Measurements from ENCODE around the gene CDH9.

The CDH9 gene, protein sequence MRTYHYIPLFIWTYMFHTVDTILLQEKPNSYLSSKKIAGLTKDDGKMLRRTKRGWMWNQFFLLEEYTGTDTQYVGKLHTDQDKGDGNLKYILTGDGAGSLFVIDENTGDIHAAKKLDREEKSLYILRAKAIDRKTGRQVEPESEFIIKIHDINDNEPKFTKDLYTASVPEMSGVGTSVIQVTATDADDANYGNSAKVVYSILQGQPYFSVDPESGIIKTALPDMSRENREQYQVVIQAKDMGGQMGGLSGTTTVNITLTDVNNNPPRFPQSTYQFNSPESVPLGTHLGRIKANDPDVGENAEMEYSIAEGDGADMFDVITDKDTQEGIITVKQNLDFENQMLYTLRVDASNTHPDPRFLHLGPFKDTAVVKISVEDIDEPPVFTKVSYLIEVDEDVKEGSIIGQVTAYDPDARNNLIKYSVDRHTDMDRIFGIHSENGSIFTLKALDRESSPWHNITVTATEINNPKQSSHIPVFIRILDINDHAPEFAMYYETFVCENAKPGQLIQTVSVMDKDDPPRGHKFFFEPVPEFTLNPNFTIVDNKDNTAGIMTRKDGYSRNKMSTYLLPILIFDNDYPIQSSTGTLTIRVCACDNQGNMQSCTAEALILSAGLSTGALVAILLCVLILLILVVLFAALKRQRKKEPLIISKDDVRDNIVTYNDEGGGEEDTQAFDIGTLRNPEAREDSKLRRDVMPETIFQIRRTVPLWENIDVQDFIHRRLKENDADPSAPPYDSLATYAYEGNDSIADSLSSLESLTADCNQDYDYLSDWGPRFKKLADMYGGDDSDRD

DNA sequence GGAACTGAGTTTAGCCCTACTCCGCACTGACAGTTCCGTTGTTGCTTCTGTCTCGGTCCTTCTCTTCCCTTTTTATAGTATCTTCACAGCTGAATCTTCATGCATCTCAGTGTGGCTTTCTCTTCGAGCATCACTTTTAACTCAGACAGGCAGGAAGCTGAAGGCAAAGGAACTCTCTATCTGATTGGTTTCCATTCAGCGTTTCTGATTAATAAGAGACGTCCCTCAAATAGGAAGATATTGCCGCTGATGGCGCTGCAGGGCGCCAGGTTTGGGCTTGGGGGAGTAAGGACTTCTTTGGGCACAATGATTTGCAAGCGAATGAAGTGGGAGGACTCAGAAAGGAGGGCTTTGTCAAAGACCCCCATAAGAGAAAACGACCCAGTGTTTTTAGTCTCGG lies at the start of gene CDH9:
Gene CDH9, minus strand, starts transcription at position 111 of the 400 bp plus-strand sequence. CDS start 50,253 bp downstream, outside the sequence.
- no peak for DNase-seq

DNA sequence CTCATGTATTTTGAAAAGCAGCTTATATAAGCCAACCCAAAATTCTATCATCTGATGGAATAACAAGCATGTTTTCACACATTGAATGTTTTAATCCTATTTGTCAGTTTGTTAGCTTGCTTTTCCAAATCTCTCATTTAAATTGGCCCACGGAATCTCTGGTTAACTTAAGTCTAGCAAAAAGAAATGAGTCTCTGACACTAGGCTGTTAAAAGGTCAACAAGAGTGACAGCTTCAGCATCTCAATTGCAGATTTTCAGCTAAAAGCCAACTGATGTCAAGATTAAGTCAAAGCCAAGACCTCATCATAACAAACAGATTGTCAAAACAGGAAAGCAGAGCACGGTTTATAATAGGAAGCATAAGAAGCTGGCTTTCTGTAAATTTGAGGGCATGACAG lies 49.4 kb upstream of the CDH9 start:
- no peak for DNase-seq

DNA sequence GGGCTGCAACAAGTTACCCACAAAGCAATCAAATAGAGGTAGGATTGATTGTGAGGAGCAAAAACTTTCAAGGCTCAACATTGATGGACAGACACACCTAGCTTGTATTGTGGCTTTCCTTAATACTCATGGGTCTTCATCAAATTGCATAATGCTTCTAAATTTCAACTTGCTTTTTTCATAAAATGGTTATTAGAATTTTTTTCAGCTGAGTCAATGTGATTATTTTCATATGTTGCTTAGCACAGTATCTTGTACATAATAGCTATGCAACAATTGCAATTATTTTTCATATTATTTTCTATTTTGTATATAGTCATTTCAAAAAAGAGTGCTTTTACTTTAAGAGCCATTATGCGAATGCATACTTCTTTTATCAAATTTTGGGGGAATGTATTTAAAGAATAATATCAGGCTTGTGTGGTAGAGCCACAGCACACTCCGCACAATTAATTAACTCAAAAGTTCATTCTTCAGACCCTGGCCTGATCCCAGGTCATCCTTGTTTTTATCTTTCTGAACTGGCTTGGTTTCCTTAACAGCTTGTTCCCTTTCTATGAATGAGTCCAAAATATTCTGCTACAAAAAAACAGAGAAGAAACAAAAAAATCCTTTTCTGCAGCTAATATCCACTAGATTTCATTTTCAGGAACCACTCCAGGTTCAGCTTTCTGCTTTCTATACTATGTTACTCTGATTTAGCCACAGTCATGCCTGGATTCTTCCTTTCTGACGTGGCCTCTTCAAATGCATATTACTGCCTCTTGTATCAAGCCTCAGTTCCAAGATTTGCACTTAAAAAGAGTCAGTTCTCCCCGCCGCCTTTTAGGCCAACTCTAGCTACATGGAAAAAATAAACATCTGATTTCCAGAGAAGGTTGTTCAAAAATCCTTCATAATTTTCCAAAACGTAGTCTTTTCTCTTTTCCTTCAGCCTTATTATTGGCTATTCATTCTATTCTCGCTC lies 45.3 kb upstream of the CDH9 start:
- DNase-seq = no peak

DNA sequence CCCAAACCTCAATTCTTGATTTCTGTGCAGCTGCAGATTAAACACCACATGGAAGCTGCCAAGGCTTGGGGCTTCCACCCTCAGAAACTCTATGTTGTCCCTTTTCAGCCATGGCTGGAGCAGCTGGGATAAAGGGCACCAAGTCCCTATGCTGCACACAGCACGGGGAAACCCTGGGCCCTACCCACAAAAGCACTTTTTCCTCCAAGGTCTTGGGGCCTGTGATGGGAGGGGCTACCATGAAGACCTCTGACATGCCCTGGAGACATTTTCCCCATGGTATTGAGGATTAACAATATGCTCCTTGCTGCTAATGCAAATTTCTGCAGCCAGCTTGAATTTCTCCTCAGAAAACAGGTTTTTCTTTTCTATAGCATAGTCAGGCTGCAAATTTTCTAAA lies 41.8 kb upstream of the CDH9 start:
- DNase-seq = no peak

DNA sequence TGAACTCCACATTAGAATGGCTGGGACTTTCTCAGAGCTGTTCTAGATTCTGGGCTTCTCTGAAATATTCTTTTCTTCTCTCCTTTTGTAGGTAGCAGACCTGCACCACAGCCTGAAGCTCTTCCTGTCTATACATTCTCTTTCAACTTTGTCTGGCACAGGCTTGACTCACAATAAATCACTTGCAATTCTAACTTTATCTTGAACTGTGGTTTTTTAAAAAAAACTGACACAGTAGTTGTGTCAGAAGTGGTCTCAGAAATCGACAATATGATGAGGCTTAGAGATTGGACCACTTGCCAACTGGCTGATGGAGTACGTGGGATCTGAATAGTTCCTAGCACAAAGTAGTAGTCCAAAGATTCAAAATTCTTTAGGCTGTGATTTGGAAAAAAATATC lies 24.1 kb upstream of the CDH9 start:
- DNase-seq = no peak

DNA sequence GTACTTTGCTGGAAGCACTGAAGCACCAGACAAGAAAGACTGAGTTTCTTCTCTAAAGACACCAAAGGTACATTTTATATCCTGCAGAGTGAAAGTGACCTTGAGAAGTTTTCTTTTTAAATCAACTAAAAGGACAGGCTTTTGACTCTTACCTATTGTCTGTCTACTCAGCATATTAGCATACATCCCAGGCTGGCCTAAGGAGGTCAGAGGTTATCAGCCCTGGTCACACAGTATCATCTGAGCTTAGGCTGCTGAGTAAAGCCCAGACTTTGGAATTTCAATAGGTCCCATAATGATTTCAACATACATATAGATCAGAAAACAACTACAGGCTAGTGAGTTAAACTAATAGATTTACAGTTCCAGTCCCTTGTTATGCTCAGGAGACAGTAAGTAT lies 10.1 kb upstream of the CDH9 start:
- DNase-seq = no peak

DNA sequence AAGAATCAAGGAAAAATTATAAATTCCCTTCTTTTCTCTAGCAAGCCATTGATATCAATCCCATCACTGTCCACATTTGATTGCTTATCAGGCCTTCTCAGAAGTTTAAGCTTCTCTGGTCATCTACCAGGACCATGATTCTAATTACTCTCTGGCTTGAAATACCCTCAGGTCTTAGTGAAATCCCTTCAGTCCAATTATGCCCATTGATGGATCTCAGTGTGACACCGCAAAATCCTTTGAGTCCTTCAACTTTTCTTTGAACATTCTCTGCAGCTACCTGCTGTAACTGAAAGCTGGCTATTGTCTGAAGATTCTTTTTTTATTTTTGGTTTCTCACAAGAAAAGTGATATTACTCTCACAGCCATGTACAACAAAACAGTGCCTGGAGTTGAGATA lies 3.0 kb upstream of the CDH9 start:
- no peak for DNase-seq

DNA sequence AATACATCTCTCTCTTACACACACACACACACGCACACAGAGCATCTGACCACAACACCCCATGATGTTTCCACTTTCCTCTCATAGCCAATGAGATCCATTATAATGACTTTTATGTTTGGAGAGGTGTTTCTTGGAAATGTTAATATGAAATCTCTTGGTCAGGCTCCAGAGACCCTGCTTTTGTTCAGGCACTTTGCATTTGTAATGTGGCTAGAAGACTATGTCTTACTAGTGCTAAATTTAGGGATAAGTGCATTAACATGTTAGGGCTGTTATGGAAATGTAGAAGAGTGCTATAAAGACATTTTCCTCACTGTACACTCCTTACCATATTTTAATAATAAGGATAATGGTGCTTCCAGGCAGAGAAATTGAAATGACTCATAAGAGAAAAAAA lies 3.8 kb downstream of the CDH9 start:
- DNase-seq = no peak

DNA sequence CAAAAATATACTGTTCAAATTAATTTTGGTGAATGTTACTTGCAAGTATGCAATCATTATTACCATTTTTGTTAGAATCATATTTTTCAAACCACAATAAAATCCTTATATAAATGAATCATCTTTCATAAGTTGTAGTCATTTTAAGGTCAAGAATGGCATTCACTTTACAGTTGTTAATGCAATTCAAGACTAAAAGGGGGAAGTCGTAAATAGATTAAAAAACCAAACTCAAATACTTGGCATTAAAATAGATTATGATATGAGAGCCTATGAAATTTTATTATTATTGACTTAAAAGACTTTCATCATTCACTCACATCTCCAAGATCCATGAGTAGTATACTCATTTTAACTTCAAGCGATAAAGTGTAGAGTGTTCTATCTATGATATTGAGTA lies 11.6 kb downstream of the CDH9 start:
- DNase-seq = no peak

DNA sequence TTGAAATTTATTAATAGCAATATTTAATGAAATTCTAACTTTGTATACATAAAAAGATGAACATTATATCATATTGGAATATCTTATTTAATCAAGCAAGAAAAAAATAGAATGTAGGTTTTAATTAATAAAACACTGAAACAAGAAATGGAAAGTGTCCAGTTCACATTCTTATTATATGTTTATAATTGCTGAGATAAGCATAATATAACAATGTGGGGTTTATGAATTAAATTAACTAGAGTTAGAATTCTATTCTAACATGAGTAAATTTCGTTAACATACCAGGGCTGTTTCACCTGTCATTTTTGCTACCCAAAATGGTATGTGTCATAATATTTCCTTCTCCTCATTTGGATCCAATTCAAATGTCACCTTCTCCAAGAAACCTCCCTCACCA lies 12.3 kb downstream of the CDH9 start:
- DNase-seq = no peak

DNA sequence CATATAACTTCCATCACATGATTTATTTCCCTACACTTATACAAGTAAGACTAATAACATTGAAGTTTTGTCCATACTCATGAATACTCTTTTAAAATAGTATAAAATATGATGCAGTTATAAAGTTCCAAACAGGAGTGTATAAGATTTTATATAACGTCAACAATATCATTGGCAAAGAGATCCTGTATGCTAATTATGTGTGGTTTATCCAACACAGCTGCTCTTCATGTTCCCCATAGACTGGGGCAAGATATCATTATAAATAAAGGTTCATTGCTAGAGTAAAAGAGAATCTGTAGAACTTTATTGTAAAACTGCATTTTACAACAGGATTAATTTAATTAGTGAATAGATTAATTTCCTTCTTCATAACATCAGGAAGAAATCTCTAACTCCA lies 16.9 kb downstream of the CDH9 start:
- DNase-seq = no peak

DNA sequence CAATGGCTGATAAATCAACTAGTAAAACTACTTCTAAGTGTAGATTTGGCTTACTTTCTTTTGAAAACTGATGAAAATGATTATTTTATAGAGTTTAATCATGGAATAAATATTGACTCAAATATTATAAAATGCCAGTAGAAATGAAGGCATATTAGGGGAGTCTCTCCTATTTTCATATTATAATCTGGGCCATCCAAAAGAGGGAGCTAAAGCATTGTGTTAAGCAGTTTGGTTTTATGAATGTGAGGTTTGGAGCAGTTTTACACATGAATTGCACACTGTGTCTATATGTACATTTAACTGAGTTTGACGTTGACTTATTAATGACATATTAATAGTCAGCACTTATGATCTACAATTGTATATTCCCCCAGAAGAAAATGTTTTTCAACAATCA lies 17.4 kb downstream of the CDH9 start:
- DNase-seq = no peak

DNA sequence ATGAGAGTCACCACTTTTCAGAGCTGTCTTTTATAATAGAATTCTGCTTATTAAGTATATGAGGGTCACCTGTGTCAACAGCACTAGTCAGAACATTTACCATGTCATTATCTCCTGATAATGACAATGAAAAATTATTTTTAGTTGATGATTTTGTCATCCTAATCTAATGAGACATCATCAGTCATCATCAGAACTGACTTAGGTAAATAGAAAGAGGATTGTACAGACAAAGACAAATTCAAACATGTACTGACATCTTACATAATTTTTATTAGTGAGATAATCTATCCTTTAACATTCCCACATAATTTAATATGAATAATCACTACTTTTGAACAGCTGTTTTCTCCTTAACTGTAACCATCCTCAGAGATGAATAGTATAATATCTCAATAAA lies 22.6 kb downstream of the CDH9 start:
- no peak for DNase-seq

DNA sequence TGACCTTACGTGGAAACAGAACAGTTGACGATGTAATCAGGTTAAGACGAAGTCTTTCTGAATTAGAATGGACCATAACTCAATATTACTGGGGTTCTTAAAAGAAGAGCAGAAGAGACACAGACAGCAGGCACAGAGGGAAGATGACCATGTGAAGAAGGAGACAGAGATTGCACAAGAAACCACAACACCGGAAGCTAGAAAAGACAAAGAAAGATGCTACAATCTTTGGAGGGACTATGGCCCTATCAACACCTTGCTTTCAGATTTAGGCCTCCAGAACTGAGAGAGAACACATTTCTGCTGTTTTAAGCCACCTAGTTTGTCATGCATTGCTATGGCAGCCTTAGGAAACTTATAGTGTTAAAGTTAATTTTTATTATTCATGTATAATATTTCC lies 27.1 kb downstream of the CDH9 start:
- DNase-seq = no peak

DNA sequence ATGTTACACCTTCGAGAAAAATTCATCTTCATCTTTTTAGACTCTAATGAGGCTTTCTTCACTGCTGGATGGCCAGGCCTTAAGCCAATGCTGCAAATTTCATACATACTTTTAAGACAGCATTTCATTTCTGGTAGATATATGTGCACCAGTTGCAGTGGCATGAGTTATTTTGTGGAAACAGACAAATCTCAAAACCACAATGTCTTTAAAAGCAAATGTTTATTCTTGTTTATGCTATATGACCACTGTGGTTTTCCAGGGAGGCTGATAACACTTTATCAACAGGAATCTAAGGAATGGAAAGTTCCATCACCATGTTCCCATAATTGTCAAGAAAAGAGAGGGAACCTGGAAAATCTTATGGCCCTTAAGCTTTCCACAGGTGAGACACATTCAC lies 27.7 kb downstream of the CDH9 start:
- no peak for DNase-seq

DNA sequence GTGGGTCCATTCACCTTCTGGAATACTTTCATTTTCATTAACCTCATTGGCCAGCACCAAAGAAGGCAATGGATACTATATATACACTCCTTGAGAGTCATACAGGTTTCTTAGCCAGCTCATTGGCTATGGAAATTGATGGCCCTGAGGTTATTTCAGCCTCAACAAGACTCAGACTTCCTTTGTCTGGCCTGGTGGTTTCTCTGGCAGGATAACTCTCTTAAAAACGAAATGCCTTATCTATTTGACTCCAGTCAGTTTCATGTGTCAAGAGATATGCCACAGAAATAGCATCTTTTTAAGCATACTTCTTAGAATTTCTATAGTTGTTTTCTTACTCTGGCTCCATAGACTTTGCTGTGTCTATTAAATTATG lies 28.9 kb downstream of the CDH9 start:
- DNase-seq = no peak

DNA sequence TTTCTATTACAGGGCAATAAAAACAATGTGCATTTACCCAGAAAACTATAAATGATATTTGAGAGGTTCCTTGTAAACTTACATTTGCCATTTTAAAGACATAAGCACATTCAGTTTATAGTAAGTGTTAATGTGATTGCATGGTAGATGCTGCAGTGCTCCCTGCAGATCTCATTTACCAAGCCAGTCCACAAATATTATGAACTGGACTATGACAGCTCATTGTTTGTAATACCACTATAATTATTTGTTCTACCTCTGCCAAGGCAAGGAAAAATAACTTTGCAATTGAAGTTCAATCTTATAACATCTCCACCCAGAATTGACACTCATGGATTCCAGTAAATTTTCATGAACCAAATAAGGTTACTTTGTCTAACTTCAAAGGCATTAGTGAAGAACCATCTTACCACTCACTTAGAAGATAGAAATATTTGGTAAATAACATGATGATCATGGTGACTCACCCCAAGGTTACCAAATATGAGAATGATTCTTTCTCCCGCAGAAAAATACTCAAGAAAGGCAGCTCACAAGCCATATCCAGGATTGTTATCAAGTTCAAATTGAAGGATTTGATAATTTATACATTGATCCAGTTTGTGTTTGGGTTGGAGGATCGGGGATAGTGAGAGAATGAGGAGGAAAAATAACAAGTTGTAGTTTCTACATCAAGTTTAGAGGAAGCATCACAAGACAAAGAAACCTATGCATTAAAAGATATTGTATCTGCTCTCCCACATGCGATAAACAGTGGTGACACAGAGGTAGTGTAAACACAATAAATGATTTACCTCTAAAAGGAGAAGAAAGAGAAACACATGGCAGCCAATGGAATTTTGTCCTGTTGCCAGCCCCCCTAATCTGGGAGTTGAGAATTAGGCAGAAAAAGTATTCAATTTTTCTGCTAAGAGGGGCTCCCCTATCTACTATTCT lies 29.5 kb downstream of the CDH9 start:
- no peak for DNase-seq

DNA sequence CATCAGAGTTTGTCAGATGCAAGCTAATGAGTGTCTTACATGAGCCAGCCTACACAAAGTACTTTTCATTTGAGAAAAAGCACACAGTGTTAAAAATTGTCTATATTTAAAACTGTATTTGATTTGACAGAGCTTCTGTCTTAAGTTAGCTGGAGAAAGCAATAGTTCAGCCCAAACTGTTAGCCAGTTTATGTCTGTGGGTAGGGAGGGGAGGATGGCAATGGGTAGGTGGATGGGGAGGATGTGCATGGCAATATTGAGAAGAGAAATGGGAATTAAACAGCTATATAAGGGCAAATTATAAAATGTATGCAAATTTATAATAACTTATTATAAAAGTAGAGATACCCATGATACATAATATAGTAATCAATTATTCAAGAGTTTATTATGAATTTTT lies 31.3 kb downstream of the CDH9 start:
- DNase-seq = no peak

DNA sequence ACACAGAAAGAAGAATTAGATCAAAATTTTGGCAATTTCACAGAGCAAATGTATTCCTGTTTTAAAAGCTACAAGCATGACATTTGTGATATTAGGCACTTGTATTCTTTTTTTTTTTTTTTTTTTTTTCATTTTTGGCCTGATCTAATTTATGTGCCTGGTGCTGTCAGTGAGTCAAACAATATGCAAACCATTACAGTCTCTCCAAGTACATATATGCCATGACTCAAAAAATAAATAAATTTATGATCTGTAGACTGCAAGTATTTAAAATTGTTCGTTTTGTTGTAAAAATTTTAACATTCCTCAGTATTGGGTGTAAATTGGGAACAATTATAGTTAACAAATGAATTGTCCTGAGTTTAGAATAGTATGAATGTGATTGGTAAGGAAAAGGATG lies 51.4 kb downstream of the CDH9 start:
- no peak for DNase-seq

DNA sequence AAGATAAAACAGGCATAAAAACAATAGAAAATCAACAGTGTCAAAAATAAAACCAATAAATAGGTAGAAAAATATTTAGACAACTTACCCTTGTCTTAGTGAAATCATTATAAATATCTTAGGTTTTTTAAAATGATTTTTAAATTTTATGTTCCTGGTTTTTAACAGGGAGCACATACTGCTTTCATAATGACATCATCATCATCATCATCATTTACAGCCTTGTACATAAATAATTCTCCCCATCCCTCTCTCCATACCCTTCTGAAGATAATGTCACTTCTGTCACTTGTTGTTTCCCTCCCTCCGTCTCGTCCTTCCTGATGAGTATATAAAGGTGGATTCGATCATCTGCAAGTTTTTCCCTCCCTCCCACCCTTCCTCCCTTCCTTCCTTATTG lies 56.6 kb downstream of the CDH9 start:
- DNase-seq = no peak

DNA sequence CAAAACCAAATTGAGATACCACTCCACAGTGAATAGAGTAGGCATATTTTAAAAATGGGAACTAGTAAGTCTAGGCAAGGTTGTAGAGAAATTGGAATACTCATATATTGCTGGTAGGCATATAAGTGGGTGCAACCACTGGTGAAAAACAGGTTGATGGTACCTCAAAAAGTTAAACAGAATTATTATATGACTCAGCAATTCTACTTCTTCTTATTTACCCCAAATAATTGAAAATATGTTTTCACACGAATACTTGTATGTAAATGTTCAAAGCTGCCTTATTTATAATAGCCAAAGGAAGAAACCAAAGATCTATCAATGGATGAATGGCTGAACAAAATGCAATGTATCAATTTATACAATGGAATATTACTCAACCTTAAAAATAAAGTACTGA lies 79.1 kb downstream of the CDH9 start:
- no peak for DNase-seq

DNA sequence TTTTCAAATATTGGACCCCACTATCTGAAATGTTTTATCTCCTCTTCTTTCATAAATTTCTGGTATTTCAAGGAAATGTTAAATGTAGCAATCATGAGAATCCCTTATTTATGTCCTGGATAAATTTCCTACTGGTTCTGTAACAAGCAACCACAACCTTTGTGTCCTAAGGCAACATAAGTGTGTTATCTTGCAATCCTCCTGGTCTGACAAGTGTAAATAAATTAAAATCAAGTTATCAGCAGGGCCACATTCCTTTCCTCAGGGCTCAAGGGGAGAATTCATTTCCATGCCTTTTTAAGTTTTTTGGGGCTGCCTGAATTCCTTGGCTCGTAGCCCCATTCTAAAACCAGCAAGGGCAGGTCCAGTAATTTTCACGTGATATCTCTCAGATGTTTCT lies 83.2 kb downstream of the CDH9 start:
- DNase-seq = no peak

All from activated CD4-positive, alpha-beta T cell treated with anti-CD3 and anti-CD28 coated beads for 4 hours (primary cell).